Measurements from ENCODE around the gene KCNK18.

DNA sequence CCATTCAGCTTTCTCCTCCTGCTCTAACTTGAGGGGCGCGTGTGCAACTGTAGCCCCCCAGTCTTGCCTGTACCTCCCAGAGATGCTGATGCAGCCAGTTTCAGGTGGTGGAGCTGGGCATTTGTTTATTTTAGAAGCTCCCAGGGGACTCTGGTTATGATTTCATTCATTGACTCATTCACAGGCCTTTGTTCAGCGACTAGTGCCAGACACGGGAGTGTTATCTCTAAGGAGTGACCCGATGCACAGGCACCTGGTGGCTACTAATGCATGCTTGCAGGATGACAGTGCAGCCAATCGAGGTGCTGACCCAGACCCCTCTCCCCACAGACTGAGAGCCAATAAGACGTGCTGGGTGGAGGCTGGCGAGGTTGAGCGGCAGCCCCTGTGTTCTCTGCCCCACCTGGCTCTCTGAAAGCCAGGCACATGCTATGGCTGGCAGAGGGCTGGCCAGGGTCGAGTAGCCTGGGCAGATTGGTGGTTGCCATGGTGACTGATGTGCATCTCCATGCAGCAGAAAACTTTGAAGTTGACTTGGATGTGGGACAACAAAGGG is 23.9 kb downstream of the KCNK18 start:
- TF ChIP-seq EZH2phosphoT487 (IDR thresholded peaks at IDR 0.05) = no peak
- TF ChIP-seq, protein P1, sequence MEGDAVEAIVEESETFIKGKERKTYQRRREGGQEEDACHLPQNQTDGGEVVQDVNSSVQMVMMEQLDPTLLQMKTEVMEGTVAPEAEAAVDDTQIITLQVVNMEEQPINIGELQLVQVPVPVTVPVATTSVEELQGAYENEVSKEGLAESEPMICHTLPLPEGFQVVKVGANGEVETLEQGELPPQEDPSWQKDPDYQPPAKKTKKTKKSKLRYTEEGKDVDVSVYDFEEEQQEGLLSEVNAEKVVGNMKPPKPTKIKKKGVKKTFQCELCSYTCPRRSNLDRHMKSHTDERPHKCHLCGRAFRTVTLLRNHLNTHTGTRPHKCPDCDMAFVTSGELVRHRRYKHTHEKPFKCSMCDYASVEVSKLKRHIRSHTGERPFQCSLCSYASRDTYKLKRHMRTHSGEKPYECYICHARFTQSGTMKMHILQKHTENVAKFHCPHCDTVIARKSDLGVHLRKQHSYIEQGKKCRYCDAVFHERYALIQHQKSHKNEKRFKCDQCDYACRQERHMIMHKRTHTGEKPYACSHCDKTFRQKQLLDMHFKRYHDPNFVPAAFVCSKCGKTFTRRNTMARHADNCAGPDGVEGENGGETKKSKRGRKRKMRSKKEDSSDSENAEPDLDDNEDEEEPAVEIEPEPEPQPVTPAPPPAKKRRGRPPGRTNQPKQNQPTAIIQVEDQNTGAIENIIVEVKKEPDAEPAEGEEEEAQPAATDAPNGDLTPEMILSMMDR (IDR thresholded peaks at IDR 0.05) = no peak

Data from neural progenitor cell (in vitro differentiated cells).